GM23248 (cell line): ENCODE data around the gene TMEM154.

Source experiments
- EZH2 ChIP-seq: fragments of 200-600 bp; sonication (generic); IDR thresholded peaks from 2 replicates; pipeline ENCODE4 v1.6.1; 2018; ENCODE audit warnings: antibody characterized with exemption, mild to moderate bottlenecking; ENCODE audit not compliant: insufficient read depth, poor library complexity, severe bottlenecking
- EZH2phosphoT487 ChIP-seq: fragments of 200-600 bp; sonication (generic); IDR thresholded peaks from 2 replicates; pipeline ENCODE4 v1.6.1; 2018; ENCODE audit warnings: antibody characterized with exemption, moderate library complexity, mild to moderate bottlenecking, low read depth; ENCODE audit not compliant: insufficient read depth

DNA sequence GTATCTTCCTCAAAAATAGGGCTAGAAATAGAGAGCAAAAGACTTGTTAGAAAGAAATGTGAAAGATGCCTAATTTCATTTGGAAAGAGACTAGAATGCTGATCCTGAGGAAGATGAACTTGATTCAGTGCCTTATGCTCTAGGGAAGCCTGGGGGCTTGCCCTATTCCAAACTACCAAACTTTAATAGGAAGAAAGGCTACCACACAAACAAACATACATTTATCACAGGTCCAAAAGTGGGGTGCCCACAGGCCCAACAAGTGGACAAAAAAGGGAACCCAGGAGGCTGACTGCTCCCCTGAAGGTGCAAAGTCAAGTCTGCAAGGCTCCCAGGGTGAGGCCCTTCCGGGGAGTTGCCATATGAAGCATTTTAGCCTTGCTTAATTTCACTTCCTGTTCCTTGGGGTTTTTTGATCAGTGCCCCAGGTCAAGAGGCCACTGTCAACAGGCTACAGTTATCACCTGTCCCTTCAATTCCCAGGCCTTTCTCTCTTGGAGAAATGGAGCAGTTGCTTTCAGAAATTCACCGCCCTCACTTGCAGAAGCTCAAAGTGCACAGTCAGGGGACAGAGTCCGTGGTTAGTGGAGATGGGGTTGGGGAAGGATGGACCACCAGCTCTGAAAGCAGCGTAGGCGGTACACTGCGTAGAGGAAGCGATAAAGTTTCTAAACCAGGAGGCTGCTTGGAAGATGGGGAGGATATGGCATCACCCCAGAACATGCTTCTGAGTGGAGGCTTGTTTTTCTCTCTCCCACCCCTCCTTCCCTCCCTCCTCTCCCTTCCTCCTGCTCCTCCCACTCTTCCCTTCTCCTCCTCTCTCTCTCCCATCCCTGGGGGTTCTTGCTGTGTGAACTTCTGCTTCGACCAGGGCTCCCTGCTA is 36.4 kb downstream of the TMEM154 start:
- TF ChIP-seq EZH2 (no peak), EZH2phosphoT487 (no peak)
